Tibial nerve (tissue), 4 donors: ENCODE data around the gene GPAT3. TPM values are rescaled to one million over a fixed set of nuclear protein-coding genes. Genes with fewer than 3 reads are reported as not detected.

ENCODE experiments used
- DNase-seq, 2 donors: peaks; one replicate each; pipeline ENCODE4 v3.0.0-alpha.2; 2019; ENCODE audit warnings: low spot score in 2 of 2
- H3K27ac ChIP-seq, 4 donors: fragments of 200-600 bp; sonication (generic) in 3 of 4; one replicate each; pipeline ENCODE4 v1.5.1; 2017 to 2019; ENCODE audit warnings: mild to moderate bottlenecking in 1 of 4
- H3K27me3 ChIP-seq, 2 donors: fragments of 200-600 bp; sonication (generic) in 1 of 2; one replicate each; pipeline versions ENCODE4 v1.5.1 to v1.6.0; 2017 to 2019
- H3K36me3 ChIP-seq, 3 donors: fragments of 200-600 bp; sonication (generic); one replicate each; pipeline ENCODE4 v1.5.1; 2018 to 2019
- H3K4me1 ChIP-seq, 4 donors: fragments of 200-600 bp; sonication (generic) in 3 of 4; one replicate each; pipeline ENCODE4 v1.5.1; 2017 to 2019
- H3K4me3 ChIP-seq, 4 donors: fragments of 200-600 bp; sonication (generic) in 3 of 4; one replicate each; pipeline ENCODE4 v1.5.1; 2017 to 2019; ENCODE audit warnings: mild to moderate bottlenecking in 1 of 4, moderate library complexity in 1 of 4
- H3K9me3 ChIP-seq, 4 donors: fragments of 200-600 bp; sonication (generic) in 3 of 4; one replicate each; pipeline ENCODE4 v1.5.1; 2017 to 2019
- CTCF ChIP-seq, 5 experiments: fragments of 200-600 bp in 3 of 5; fragments of 450-650 bp in 2 of 5; sonication (generic) in 3 of 5; IDR thresholded peaks; one replicate each; pipeline ENCODE4 v1.5.1; 2016 to 2019; ENCODE audit warnings: antibody characterized with exemption in 5 of 5, mild to moderate bottlenecking in 3 of 5, moderate library complexity in 2 of 5
- EP300 ChIP-seq, 2 donors: sonication (generic); formaldehyde crosslinking; IDR thresholded peaks; one replicate each; pipeline ENCODE4 v1.6.1; 2017; ENCODE audit warnings: antibody characterized with exemption in 2 of 2, mild to moderate bottlenecking in 1 of 2
- POLR2A ChIP-seq, 2 donors: fragments of 450-650 bp; IDR thresholded peaks; one replicate each; pipeline ENCODE4 v1.6.1; 2017; ENCODE audit warnings: antibody characterized with exemption in 2 of 2, mild to moderate bottlenecking in 2 of 2, moderate library complexity in 2 of 2
- WGBS, 2 donors: methylation state at CpG; one replicate each; pipeline ENCODE4 v1.1.5; 2018; 5-methylcytosine and 5-hydroxymethylcytosine counted together
- total RNA-seq, 4 donors: library from RNA; depleted of rRNA; stranded (reverse); fragments of >200 nt; gene quantifications; one replicate each; pipeline ENCODE4 v1.1.0, GENCODE V29; 2016

Gene GPAT3
- total RNA-seq, 4 donors from 2014 or later: 0.90 to 8.1 (median 6.7) TPM

- Histone ChIP-seq H3K9me3 (no peaks in the 10 kb centered on the region), H3K27me3 (no peaks in the 10 kb centered on the region), H3K4me3 (no peak overlapping the region), H3K36me3 (no peaks in the 10 kb centered on the region), H3K4me1 (no peaks in the 10 kb centered on the region), H3K27ac (no peak overlapping the region)
- DNase-seq: no peak
- TF ChIP-seq CTCF (IDR thresholded peaks at IDR 0.05): no peak
- no peak for TF ChIP-seq POLR2A (IDR thresholded peaks at IDR 0.05)
- no peak for TF ChIP-seq EP300 (IDR thresholded peaks at IDR 0.05)
- WGBS, 2 donors: 45 to 51% methylated on average over 2 of the region's 2 CpGs
Observed at GRCh38 chr4:83552924-83553323, 17.0 kb downstream of the GPAT3 start.

- WGBS, 2 donors: 42 to 52% methylated on average over 3 of the region's 3 CpGs
- Histone ChIP-seq H3K27me3 (no peaks in the 10 kb centered on the region), H3K4me3 (no peak overlapping the region), H3K4me1 (no peaks in the 10 kb centered on the region), H3K36me3 (no peaks in the 10 kb centered on the region), H3K27ac (no peak overlapping the region), H3K9me3 (no peaks in the 10 kb centered on the region)
- TF ChIP-seq CTCF (IDR thresholded peaks at IDR 0.05): no peak
- no peak for DNase-seq
Observed at GRCh38 chr4:83556006-83556707, 20.2 kb downstream of the GPAT3 start.

GRCh38 chr4:83556816-83557215 is 20.9 kb downstream of the GPAT3 start:
- TF ChIP-seq EP300 (IDR thresholded peaks at IDR 0.05) (no peak), CTCF (IDR thresholded peaks at IDR 0.05) (no peak), POLR2A (IDR thresholded peaks at IDR 0.05) (no peak)
- DNase-seq: no peak
- Histone ChIP-seq H3K9me3 (no peaks in the 10 kb centered on the region), H3K36me3 (no peaks in the 10 kb centered on the region), H3K27ac (no peak overlapping the region), H3K27me3 (no peaks in the 10 kb centered on the region), H3K4me1 (no peaks in the 10 kb centered on the region), H3K4me3 (no peak overlapping the region)
- 83 to 92% methylated on average over 1 of the region's 1 CpG for WGBS, 2 donors

- DNase-seq: no peak
- 85 to 86% methylated on average over 5 of the region's 5 CpGs for WGBS, 2 donors
- Histone ChIP-seq H3K4me1 (no peaks in the 10 kb centered on the region), H3K36me3 (no peaks in the 10 kb centered on the region), H3K9me3 (no peaks in the 10 kb centered on the region), H3K4me3 (no peak overlapping the region), H3K27me3 (no peaks in the 10 kb centered on the region), H3K27ac (no peak overlapping the region)
- TF ChIP-seq CTCF (IDR thresholded peaks at IDR 0.05): no peak
- no peak for TF ChIP-seq POLR2A (IDR thresholded peaks at IDR 0.05)
- TF ChIP-seq EP300 (IDR thresholded peaks at IDR 0.05): no peak
Observed at GRCh38 chr4:83558059-83558653, 22.2 kb downstream of the GPAT3 start.

GRCh38 chr4:83558680-83559079 is 22.8 kb downstream of the GPAT3 start:
- DNase-seq: no peak
- H3K27ac ChIP-seq: no peak overlapping the region
- no peaks in the 10 kb centered on the region for H3K27me3 ChIP-seq
- no peaks in the 10 kb centered on the region for H3K9me3 ChIP-seq
- H3K4me3 ChIP-seq: no peak overlapping the region
- no peaks in the 10 kb centered on the region for H3K4me1 ChIP-seq
- no peaks in the 10 kb centered on the region for H3K36me3 ChIP-seq
- WGBS, 2 donors: 40 to 62% methylated on average over 1 of the region's 1 CpG
- no peak for TF ChIP-seq EP300 (IDR thresholded peaks at IDR 0.05)
- TF ChIP-seq CTCF (IDR thresholded peaks at IDR 0.05): no peak
- no peak for TF ChIP-seq POLR2A (IDR thresholded peaks at IDR 0.05)
